Measurements from ENCODE around the gene GLOD5.

The GLOD5 gene

GRCh38 chrX:48789366-48790220 lies 28.0 kb downstream of the GLOD5 start:
- H3K4me3 ChIP-seq (ENCODE audit: control insufficient read depth, low read depth, low read length): no peak overlapping the region
- TF ChIP-seq CTCF (conservative IDR thresholded peaks at IDR 0.05; ENCODE audit: control insufficient read depth, insufficient read depth, low read depth, low read length): no peak
- DNase-seq (ENCODE audit: low read depth): no peak

- TF ChIP-seq CTCF (conservative IDR thresholded peaks at IDR 0.05; ENCODE audit: control insufficient read depth, insufficient read depth, low read depth, low read length): no peak
- DNase-seq (ENCODE audit: low read depth): no peak
- no peak overlapping the region for H3K4me3 ChIP-seq (ENCODE audit: control insufficient read depth, low read depth, low read length)
Observed at GRCh38 chrX:48790477-48790876, 28.9 kb downstream of the GLOD5 start.

GRCh38 chrX:48791063-48791820 lies 29.7 kb downstream of the GLOD5 start:
- H3K4me3 ChIP-seq (ENCODE audit: control insufficient read depth, low read depth, low read length): no peak overlapping the region
- TF ChIP-seq CTCF (conservative IDR thresholded peaks at IDR 0.05; ENCODE audit: control insufficient read depth, insufficient read depth, low read depth, low read length): no peak
- no peak for DNase-seq (ENCODE audit: low read depth)

GRCh38 chrX:48792219-48792618 lies 30.7 kb downstream of the GLOD5 start:
- no peak overlapping the region for H3K4me3 ChIP-seq (ENCODE audit: control insufficient read depth, low read depth, low read length)
- no peak for DNase-seq (ENCODE audit: low read depth)
- TF ChIP-seq CTCF (conservative IDR thresholded peaks at IDR 0.05; ENCODE audit: control insufficient read depth, insufficient read depth, low read depth, low read length): no peak

GRCh38 chrX:48793935-48794334 lies 32.4 kb downstream of the GLOD5 start:
- DNase-seq (ENCODE audit: low read depth): no peak
- H3K4me3 ChIP-seq (ENCODE audit: control insufficient read depth, low read depth, low read length): no peak overlapping the region
- no peak for TF ChIP-seq CTCF (conservative IDR thresholded peaks at IDR 0.05; ENCODE audit: control insufficient read depth, insufficient read depth, low read depth, low read length)

- no peak for DNase-seq (ENCODE audit: low read depth)
- no peak for TF ChIP-seq CTCF (conservative IDR thresholded peaks at IDR 0.05; ENCODE audit: control insufficient read depth, insufficient read depth, low read depth, low read length)
Observed at GRCh38 chrX:48794340-48794910, 32.9 kb downstream of the GLOD5 start.

More at GRCh38 chrX:48794340-48794910, 32.9 kb downstream of the GLOD5 start:
- no peak overlapping the region for H3K4me3 ChIP-seq (ENCODE audit: control insufficient read depth, low read depth, low read length)
